Hematopoietic multipotent progenitor cell treated with erythropoietin and hydrocortisone succinate and interleukin-3 and kit ligand, for 8 days (in vitro differentiated cells): ENCODE results near the gene KCNK16.
"Not testable (repeated sequence)": the region's sequence is repeated elsewhere in the genome, so short reads cannot be mapped to it uniquely, and the experiment has no call there.

Experiments used
- DNase-seq: peaks from one replicate; pipeline ENCODE4 v3.0.0-alpha.2; 2015

KCNK16 gene

DNA sequence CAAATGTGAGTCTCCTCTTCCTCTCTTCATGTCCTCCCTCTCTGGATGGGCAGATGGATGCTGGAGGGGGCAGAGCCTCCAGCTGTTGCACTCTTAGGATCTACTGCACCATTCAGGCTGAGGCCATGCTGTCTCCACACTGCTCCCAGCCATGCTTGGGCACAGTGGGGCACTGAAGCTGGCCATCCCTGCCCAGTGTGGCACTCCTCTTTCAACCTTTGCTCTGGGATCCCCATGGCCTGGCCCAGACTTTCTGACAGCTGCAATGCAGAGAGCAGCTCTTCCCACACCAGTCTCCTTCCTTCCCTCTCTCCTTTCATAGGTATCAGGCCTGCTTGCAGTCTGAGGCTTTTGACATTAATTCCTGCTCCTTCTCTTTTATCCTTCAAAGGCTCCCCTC is 17.6 kb downstream of the KCNK16 start:
- DNase-seq = no peak

DNA sequence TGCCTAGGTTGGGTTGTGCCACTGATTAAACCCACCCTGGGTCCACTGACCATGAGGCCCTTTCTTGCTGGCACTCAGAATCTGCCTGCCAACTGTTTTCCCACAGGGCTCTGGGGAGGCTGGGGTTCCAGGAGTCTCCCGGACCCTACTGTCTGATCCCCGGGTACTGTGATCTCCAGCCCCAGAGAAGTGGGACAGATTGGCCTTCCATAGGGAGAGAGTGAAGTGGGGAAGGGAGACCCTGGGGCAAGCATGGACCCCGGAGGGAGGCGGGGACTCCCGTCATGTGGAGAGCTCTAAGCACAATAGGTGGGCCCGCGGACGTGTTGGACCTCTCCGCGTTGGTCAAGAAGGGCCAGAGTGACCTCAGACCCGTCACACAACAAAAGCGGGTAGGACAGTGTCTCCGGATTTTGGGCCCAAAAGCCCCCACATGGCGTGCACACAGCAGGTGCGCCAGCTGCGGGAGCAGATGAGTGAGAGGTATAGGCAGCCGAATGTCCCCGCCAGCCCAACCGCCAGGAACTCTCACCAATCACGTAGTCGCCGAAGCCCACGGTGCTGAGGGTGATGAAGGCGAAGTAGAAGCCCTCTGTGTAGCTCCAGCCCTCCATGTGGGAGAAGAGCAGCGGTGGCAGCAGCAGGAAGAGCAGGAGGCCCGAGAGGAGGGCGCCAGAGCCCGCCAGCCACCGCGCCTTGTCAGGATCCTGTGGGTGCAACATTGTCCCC is 18.9 kb downstream of the KCNK16 start:
- no peak for DNase-seq

DNA sequence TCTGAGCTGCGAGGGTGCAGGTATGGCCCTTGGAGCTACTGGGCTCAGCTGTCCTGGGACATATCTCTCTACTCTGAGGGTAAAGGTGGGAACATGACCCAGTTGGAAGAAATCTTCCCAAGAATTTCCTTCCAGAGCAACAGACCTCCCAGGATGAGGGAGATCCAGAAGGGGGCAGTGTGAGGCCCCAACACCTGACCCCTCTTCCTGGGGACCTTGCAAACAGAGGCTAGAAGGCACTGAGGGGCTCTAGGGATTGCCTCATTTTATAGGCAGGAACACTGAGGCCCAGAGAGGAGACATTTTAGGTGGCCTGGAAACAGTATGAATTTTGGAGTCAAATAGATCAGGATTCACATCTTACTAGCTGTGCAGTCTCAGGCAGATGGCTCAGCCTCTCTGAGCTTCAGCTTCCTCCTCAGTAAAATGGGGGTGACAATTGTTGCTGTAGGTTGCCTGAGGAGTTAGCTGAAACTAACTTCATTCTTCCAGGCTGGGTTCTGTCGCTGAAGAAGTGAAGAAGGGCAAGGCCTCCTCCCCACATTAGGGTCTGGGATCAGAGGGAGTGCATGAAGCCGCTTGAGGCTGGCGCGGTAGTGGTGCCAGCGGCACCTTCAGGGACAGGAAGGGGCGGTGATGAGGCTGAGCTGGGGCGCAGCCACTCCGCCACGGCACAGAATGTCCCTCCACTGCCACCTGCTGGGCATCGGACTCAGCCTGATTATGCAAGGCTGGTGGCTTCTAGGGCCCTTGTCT is 19.7 kb downstream of the KCNK16 start:
- DNase-seq = peak; percentile 84

DNA sequence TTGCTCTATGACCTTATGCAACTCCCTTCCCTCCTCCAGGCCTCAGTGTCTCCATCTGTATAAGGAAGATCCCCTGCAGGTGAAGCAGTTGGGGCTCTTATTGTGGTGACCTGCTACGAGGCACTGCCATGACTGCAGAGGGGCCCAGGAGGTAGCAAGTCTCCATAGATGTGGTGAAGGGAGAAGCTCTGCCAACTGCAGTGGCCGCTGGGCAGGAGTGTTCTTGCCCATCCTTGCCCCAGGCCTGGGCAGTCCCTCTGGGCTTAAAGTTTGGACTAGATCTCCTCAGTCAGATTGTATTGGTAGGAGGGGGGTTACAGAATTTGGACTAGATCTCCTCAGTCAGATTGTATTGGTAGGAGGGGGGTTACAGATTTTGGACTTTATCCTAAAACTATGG is 20.5 kb downstream of the KCNK16 start:
- DNase-seq = no peak

DNA sequence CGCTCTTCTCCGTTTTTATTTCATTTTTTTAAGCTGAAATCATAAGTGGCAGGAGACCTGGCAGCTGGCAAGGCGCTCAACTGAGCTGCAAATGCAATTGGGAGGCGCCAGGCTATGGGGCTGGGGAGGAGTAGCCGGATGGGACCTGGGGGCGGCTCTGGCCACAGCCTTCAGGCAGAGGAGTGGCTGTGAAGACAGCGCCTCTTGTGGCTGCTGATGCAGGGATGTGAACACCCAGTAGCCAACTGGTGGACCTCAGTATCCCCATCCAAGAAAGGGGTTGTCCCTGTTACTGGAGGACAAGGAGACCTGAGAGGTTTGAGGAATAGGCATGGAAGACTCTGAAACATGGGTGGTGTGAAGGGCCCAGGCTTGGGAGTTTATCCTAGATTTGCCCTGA is 20.9 kb downstream of the KCNK16 start:
- DNase-seq = peak; percentile 16

DNA sequence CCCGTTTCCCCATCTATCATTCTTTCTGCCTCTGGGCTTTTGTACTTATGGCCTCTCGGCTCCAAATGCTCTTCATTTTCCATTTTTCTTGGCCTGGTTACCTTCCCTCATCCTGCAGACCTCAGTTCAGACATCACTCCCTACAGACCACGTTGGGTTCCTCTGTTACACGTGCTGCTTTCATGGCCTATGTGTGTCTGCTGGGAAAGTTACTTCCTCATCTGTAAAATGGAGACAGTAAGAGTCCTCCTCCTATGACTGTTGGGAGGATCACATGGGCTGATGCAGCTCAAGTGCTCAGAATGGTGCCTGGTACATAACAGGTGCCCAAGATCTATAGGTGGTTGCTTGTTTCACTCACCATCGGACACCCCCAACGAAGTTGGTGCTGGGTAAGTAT is 21.8 kb downstream of the KCNK16 start:
- DNase-seq = no peak

DNA sequence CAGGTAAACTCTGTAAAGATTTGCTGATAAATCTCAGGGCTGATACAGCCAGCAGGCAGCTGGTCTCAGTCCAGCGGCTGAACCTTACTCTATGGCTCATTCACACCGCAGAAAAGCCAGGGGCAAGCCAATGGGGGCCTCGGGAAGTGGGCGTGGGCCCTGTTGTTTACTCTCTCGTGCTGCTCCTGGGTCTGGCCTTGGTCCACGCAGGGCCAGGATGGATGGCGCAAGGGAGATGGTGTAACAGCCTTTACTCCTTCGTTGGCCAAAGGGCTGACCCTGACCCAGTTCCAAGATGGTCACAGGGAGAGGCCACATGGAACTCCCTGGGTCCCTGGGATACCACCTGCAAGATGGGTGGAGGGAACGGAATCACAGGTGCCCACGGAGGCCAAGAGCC is 24.4 kb downstream of the KCNK16 start:
- DNase-seq = no peak

DNA sequence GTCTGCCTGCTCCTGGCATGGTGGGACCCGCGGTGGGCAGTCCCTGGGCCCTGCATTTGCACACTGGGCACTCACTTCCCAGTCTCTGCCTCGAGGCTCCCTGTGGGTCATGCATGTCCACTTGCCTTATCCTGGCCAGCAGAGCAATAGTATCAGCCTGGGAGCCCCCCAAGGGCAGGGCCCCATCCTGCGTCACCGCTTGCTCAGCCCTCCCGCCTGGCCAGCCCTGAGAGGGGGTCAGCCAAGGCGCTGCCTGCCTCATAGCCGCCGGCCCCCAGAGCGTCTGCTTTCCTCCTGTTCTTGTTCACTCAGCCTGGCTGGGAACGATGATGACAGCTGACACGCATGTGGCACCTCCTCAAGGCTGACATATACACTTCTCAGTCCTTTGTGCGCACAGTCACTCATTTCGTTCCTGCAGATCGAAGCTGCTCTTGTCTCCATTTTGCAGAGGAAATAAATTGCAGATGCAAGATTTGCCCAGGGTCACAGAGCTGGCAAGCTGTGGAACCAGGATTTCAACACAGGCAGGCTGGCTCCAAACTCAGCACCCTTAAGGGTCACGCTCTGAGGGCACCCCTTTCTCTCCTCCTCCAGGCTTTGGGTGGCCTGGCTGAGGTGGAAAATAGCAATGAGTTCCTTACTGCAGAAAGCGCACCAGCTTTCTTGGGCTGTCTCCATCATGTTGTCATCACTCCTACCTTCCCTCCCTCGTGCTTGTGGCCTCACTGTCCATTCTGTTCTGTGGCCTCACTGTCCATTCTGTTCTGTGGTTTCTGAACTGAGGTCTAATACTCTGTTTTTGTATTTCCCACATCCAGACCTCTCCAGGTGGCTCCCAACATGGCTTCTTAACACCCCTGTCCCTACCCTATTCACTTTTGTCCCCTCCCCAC is 25.5 kb downstream of the KCNK16 start:
- no peak for DNase-seq

DNA sequence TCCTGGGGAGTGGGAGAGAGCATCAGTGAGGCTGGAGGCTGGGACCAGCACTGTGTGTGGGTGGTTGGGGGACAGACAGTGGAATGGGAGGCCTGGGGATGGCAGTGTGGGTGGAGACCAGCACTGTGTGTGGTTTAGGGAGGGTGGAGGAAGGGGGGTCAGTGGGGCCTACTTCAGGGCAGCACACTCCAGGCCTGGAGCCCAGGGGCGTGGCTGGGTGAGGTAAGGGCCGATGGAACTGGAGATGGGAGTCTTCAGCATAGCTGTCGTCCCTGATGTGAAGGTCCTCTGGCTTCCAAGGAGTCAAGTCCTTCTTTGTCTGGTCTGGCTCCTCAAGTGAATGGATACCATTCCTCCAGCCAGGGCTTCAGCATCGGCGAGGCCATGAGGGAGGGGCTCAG is 26.9 kb downstream of the KCNK16 start:
- DNase-seq = peak; percentile 10

DNA sequence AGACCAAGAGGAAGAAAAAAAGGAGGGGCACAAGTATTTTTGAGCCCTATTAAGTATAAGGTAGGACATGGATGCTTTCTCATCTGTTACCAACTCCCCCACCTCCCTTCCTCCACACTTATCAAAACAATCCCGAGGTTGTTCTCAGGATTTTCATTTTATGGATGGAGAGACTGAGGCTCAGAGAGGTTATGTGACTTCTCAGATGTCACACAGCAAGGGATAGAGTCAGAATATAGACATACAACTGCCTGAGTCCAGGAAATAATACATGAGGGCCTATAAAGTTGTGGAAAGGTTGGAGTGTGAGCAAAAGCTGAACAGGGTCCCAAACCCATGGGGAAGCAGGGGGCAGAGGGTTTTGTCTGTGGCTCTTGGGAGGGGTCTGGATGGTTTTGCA is 27.6 kb downstream of the KCNK16 start:
- no peak for DNase-seq

DNA sequence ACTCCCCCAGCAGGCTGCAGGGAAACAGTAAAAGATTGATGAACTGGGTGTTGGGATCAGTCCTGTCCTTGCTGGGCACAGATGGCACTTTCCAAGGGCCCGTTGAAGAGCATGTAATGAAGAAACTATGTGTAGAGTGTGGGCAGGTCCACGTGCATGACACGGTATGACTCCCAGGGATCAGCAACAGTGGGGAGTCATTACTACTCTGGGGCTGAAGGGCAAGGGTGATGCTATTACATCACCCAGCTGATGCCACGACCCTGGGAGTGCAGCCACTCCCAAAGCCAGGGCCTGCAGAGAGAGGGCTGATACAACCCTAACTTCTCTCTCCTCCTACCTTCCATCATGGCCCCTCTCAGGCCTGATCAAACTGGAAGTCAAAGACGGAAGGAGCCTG is 28.4 kb downstream of the KCNK16 start:
- DNase-seq = no peak

DNA sequence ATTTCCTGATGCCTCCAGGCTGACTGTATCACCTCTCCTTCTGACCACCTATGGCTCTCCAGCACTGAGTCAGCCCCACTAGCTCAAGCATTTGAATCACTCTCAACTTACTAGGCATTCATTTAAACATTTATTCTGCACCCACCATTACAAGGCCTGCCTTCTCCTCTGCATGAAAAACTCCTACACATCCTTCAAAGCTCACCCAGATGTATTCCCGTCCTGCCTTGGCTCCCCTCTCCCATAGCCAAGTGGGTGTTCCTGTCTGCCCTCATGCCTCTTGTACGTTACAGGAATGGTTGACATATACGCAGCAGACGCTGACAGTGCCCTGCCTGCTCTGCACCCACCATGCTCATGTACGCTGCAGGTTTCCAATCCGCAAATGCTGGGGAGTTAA is 29.9 kb downstream of the KCNK16 start:
- DNase-seq = no peak

DNA sequence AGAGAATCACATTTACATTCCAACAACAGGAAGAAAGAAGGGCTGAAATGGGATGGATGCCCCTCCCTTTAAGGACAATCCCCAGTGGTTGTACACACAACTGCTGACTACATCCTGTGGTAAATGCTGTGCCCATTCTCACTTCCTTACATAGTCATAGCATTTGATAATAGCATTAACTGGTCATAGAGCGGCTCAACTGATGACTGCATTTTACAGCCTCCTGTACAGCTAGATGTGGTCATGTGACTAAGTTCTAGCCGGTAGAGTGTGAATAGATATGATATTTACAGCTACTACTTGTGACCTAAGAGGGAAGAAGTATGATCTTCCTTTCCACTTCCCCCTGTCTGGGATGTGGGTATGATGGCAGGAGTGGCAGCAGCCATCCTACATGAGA is 33.0 kb downstream of the KCNK16 start:
- no peak for DNase-seq

DNA sequence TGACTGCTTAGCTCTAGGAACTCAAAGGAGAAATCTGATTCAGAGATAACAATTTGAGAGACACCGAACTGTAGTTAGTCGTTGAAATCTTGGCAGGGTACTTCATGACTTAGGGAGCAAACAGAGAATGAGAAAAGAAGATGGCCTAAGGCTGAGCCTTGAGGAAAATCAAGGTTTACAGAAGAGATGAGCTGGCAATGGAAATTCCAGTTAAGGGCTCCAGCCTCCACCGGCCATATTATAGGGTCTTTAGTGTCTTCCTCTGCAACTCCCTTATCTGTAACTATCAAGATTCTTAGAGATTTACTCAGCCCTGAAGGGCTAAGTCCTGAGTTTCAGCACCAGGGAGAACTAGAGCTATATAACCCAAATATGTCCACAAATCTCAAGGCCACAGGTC is 34.9 kb downstream of the KCNK16 start:
- DNase-seq = no peak

DNA sequence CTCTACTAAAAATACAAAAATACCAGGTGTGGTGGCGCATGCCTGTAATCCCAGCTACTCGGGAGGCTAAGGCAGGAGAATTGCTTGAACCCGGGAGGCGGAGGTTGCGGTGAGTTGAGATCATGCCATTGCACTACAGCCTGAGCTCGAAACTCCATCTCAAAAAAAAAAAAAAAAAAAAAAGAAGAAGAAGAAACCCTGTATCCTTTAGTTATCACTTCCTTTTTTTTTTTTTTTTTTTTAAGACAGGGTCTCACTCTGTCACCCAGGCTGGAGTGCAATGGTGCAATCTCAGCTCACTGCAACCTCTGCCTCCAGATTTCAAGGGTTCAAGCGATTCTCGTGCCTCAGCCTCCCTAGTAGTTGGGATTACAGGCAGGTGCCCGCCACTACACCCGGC is 35.9 kb downstream of the KCNK16 start:
- DNase-seq = not testable (repeated sequence)

DNA sequence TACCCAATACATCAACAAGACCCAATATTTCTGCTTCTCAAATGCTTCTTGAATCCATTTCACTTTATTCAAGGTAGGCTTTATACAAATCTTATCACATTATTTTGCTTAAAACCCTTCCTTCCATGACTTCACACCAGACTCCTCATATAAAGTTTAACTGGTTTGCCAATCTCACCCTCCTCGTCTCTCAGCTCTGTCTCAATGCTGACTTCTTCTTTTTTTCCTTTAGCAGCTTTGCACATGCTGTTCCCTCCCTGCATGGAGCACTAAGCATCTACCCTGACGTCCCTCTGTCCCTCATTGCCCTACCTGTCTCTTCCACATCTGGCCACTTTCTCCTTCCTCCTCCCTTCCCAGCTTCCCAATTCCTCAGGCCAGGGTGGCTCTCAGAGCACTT is 39.7 kb downstream of the KCNK16 start:
- no peak for DNase-seq

DNA sequence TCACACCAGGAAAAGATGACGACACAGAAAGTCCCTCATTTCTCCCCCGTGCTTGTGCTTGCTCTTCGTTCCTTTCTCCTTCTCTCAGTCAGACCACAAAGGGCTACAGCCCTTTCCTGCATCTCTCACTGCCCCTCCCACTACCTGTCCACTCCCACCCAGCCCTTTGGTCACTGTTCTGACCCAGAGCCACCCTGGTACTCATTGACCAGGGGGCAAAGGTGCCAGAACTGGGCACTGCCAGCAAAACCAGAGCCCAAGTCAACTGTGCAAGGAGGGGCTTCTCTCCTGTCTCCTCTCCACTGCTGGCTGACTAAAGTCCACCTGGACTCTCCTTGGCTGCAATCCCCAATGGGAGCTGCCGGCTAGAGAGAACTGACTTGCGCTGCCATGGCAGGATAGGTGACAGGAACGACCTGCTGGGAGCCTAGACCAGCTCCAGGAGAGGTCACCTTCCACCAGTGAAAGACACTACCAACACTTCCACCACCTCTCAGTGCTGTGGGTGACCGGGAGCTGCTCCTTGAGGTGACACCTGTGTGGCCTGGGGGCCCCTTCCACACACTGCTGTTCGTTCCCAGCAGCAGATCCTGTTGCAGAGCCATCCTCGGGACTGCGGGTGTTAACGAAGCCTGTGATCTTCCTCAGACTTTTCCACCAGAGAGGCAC is 41.1 kb downstream of the KCNK16 start:
- DNase-seq = no peak

DNA sequence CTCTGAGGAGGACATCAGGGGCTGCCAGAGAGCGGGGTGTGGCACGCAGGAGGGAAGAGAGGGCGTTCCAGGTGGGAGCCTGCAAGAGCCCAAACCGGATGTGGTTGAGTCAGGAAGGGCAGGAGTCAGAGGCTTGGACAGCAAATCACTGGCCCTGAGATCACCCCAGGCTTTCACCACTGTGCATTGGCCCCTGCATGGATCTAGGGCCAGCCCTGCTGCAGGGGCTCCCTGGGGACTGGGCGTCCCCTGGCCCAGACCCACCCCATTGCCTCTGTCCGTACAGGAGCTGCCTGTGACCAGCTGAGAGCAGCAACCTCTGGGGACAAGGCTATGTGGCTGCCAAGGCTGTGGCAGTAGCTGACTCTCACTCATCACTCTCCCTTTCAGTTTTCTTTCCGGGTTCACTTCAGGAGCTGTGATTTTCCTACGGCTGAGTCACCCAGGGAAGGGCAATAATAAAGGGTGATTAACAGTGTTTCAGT is 42.2 kb downstream of the KCNK16 start:
- DNase-seq = no peak

DNA sequence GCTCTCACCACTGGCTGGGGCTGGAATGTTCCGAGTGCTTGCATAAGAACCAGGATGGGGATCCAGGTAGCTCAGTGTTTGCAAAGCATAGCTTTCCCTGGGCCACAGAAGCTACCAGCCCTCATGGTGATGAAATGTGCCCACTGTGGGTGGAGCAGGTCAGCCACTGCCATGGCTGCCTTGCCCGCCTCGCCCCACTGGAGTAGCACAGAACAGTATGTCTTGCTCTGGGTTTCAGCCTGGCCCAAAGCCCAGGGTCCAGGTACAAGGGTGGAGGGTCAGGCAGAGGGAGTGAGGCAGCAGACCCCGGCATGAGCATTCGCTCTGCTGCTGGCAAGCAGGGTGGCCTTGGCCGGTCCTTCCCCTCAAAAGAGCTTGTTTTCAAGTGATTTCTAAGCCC is 43.0 kb downstream of the KCNK16 start:
- DNase-seq = no peak

DNA sequence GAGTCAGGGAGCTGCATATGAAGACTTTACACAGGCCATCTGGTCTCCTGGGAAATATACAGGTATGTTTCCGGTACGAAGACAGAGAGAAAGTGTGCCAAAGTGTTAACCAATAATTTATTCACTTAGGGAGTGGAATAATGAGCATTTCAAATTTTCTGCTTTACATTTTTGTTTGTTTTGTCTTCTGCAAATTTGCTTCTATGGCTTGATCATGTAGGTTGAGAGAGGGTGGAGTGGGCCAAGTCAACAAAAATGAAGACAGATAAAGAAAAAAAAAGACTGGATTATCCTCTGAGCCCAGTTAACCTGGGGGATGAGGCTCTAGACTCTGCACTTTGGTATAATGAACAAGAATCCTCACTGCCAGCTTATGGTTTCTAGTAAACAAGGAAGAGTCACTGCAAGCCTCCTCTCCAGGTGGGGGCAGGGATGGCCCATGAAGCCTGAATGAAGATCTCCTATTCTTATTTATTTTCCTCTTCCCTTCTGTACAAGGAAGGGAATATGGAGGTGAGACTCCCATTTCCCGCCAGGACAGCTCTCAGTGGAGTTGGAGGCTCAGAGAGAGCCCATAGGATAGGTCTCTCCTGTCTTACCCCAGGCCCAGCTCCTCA is 46.0 kb downstream of the KCNK16 start:
- DNase-seq = no peak

DNA sequence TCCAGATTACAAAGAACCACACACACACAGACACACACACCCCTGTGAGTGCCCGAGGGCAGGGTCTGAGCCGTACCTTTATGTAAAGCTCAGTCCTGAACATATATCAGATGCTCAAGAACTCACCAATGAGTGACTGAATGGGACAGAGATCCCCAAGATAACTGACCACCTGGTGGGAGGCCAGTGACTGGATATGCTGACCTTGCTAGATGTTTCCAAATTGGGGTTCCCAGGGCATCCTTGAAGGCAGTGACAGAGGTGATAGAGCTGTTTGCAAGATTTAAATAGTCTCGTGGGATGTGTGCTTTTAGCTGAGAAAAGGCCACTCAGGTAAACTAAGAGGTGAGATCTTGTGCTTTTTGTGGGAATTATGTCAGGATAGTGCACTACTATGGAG is 47.6 kb downstream of the KCNK16 start:
- no peak for DNase-seq

DNA sequence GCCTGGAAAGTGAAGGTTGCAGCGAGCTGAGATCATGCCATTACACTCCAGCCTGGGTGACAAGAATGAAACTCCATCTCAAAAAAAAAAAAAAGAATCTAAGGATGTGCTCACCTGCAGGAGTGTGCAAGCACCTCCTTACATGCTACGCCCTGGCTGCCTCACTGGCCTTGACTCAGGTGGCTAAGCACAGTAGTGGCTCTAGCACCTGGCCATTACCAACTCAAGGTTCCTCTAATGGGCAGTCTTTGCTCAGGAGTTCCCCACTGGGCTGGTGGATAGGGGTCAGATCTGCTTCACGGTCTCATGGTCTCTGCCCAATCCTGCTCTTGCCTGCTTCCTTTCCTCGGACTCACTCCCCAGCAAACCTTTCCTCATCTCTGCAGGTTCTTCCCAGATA is 48.0 kb downstream of the KCNK16 start:
- no peak for DNase-seq
